Muscle layer of duodenum (tissue), 2 donors: ENCODE results near the gene SNCA.

ENCODE experiments used
- H3K27ac ChIP-seq: one replicate; pipeline ENCODE4 v1.7.0; 2013; ENCODE audit warnings: mild to moderate bottlenecking, low read length
- H3K27me3 ChIP-seq: one replicate; pipeline ENCODE4 v1.7.0; 2013; ENCODE audit warnings: low read depth, mild to moderate bottlenecking, control low read depth, low read length
- H3K36me3 ChIP-seq, 2 donors: one replicate each; pipeline ENCODE4 v1.7.0; 2013; ENCODE audit warnings: low read length in 2 of 2, control low read depth in 1 of 2, mild to moderate bottlenecking in 1 of 2; ENCODE audit not compliant: insufficient read depth in 2 of 2, control insufficient read depth in 1 of 2
- H3K4me1 ChIP-seq, 2 donors: one replicate each; pipeline ENCODE4 v1.7.0; 2013; ENCODE audit warnings: low read length in 2 of 2, mild to moderate bottlenecking in 2 of 2, control low read depth in 1 of 2, moderate library complexity in 1 of 2; ENCODE audit not compliant: insufficient read depth in 2 of 2, control insufficient read depth in 1 of 2
- H3K4me3 ChIP-seq, 2 donors: one replicate each; pipeline ENCODE4 v1.7.0; 2013; ENCODE audit warnings: low read length in 2 of 2, low read depth in 1 of 2, mild to moderate bottlenecking in 1 of 2
- H3K9me3 ChIP-seq, 2 donors: one replicate each; pipeline ENCODE4 v1.7.0; 2013; ENCODE audit warnings: low read length in 2 of 2, control low read depth in 1 of 2, mild to moderate bottlenecking in 1 of 2; ENCODE audit not compliant: control insufficient read depth in 1 of 2
- donor health status: healthy.

Gene SNCA

DNA sequence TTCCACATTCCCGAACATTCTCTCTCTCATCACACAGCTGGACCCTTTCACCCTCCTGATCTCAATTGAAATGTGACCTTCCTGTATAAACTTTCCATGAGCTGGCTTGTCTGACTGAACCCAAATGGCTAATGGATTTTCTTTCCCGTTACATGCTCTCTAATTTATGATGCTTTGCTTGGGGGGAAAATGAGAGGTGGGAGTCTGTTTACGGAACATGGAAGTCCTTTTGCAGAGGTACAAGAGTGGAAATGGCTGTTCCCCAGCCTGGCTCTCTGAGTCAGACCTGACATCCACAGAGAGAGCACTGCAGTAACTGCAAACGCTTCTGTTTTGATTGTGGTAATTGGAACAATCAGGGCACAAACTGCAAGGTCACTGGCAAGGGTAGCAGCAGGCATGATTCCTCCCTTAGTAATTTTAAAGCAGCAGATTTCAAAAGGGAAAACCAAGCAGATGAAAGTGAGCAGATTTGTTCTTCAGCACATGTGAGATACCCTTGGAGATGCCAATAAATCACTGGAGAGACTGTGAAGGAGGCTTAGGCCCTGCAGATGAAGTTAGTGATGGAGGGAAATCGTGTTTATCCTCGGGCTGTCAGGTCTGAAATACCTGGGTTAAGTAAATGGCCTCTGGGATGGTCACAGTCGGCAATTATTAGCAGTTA is 83.9 kb downstream of the SNCA start:
- peak overlapping the region; percentile 37 for H3K27ac ChIP-seq
- no peaks in the 10 kb centered on the region for H3K36me3 ChIP-seq
- H3K27me3 ChIP-seq, result no peaks in the 10 kb centered on the region
- H3K4me1 ChIP-seq, result peaks cover 0 to 18% of the 10 kb centered on the region in 2 donors
- no peak overlapping the region for H3K4me3 ChIP-seq
- H3K9me3 ChIP-seq, result no peaks in the 10 kb centered on the region

DNA sequence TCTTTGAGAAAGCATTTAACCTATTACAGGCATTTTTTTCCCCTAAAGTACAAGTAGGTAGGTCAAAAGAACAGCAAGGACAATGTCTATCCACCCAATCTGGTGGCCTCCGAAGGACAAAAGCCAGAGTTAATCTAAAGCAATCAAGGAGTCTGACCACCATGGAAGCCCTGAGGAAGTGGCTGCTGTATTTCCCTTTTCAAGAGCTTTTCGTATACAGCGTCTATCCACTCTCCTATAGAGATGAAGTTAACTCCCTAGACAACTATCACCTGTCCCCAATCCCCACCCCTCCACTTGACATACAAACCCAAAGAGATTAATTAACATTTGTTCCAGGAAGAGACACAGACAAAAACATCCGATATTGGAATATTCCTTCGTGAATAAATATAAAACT is 85.5 kb downstream of the SNCA start:
- Histone ChIP-seq H3K27me3 (no peaks in the 10 kb centered on the region), H3K27ac (no peak overlapping the region), H3K4me1 (peaks cover 0 to 14% of the 10 kb centered on the region in 2 donors), H3K36me3 (no peaks in the 10 kb centered on the region), H3K9me3 (no peaks in the 10 kb centered on the region), H3K4me3 (no peak overlapping the region)

GRCh38 chr4:89746377-89746776 is 90.6 kb downstream of the SNCA start:
- Histone ChIP-seq H3K4me3 (no peak overlapping the region), H3K4me1 (no peaks in the 10 kb centered on the region), H3K27ac (no peak overlapping the region), H3K27me3 (no peaks in the 10 kb centered on the region), H3K36me3 (no peaks in the 10 kb centered on the region), H3K9me3 (no peaks in the 10 kb centered on the region)

DNA sequence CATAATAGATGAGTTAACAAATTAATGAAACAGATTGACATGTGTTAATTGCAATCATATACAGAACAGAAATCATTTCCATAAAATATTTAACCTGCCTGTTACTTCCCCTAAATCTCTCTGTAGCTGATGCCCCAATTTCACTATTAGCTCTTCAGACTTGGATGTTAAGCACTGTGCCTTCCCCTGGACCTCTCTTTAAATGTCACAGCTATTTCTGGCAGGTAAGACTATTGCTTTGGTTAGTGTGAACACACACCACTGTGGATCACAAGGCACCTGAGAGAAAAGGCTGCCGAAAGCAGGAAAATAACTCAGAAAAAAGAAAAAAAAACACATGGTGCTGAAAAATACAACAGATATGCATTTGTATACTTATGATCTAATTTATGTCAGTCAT is 91.3 kb downstream of the SNCA start:
- Histone ChIP-seq H3K9me3 (no peaks in the 10 kb centered on the region), H3K36me3 (no peaks in the 10 kb centered on the region), H3K4me1 (no peaks in the 10 kb centered on the region), H3K27me3 (no peaks in the 10 kb centered on the region), H3K27ac (no peak overlapping the region), H3K4me3 (no peak overlapping the region)

- Histone ChIP-seq H3K36me3 (no peaks in the 10 kb centered on the region), H3K4me1 (no peaks in the 10 kb centered on the region), H3K9me3 (no peaks in the 10 kb centered on the region), H3K27me3 (no peaks in the 10 kb centered on the region), H3K4me3 (no peak overlapping the region), H3K27ac (no peak overlapping the region)
Observed at GRCh38 chr4:89744914-89745313, 92.0 kb downstream of the SNCA start.

DNA sequence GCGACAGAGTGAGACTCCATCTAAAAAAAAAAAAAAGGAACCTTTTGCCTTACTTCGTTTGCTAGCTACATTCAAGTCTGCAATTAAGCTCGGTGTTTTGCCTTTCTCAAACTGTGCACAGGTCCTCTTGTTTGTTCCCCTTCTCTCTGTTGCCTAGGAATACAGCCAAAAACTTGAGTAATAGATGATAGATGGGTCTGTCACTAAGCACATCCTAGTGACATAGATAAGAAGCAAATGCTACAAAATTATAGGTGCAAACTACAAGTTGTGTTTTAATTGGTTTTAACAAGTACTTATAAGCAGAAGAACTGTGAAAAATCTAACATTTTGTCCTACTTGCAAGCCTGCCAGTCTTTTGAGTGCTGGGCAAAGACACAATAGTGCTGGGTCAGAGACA is 95.2 kb downstream of the SNCA start:
- H3K9me3 ChIP-seq, result no peaks in the 10 kb centered on the region
- no peak overlapping the region for H3K27ac ChIP-seq
- no peaks in the 10 kb centered on the region for H3K27me3 ChIP-seq
- H3K4me1 ChIP-seq, result no peaks in the 10 kb centered on the region
- no peak overlapping the region for H3K4me3 ChIP-seq
- H3K36me3 ChIP-seq, result no peaks in the 10 kb centered on the region

DNA sequence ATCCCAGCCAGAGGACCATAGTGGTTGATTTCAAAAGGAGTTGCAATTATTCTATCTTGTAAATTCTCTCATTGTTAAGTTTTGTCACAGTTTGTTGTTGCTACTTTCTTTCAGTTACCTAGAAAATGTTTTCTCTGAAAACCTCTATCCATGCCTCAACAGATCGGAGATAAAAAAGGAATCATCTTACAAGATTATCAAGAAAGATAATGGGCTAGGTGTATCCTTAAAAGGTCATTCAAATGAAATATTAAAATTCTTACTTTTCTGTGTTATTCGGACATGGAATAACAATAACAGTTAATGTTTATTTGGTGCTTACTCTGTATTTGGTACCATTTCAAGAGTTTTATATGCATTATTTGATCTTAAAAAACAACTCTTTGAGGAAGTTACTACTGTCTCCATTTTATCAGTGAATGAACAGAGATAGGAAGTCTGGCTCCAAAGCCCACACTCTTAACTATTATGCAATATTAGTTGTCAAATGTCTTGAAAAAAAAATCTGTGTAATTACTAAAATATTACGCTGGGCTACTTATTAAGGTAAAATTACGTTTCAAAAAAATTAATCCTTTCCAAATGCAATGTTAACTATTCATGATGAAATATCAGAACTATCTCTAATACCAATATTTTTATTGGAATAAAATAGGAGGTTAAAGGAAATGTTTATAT is 97.5 kb downstream of the SNCA start:
- Histone ChIP-seq H3K27me3 (no peaks in the 10 kb centered on the region), H3K4me3 (no peak overlapping the region), H3K9me3 (no peaks in the 10 kb centered on the region), H3K27ac (no peak overlapping the region), H3K36me3 (no peaks in the 10 kb centered on the region), H3K4me1 (no peaks in the 10 kb centered on the region)

DNA sequence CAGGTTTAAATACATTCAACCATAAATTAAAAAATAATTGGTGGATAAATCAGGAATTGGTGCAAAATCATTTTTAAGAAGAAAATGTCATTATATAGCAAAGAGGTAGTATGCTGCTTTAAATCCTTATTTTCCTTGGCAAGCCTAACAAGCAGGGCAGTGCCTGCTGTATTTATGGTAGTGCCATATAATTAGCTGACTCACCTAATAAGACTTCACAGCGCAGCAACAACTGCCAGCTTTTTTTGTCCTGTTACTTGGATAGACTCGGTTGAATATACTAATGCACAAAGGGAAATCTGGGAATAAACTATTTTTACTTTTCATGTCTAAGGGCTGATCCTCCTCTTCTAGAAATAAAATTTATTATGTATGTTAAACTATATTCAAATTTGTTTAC is 99.1 kb downstream of the SNCA start:
- no peaks in the 10 kb centered on the region for H3K36me3 ChIP-seq
- H3K27ac ChIP-seq, result no peak overlapping the region
- no peaks in the 10 kb centered on the region for H3K9me3 ChIP-seq
- no peak overlapping the region for H3K4me3 ChIP-seq
- H3K4me1 ChIP-seq, result no peaks in the 10 kb centered on the region
- no peaks in the 10 kb centered on the region for H3K27me3 ChIP-seq

- H3K4me1 ChIP-seq, result no peaks in the 10 kb centered on the region
- no peaks in the 10 kb centered on the region for H3K36me3 ChIP-seq
- no peak overlapping the region for H3K27ac ChIP-seq
- H3K27me3 ChIP-seq, result no peaks in the 10 kb centered on the region
- H3K9me3 ChIP-seq, result no peaks in the 10 kb centered on the region
- H3K4me3 ChIP-seq, result no peak overlapping the region
Observed at GRCh38 chr4:89733946-89734345, 103.0 kb downstream of the SNCA start.

GRCh38 chr4:89727238-89727637 is 109.7 kb downstream of the SNCA start:
- no peaks in the 10 kb centered on the region for H3K4me1 ChIP-seq
- H3K27ac ChIP-seq, result no peak overlapping the region
- H3K4me3 ChIP-seq, result no peak overlapping the region
- H3K36me3 ChIP-seq, result no peaks in the 10 kb centered on the region
- H3K27me3 ChIP-seq, result no peaks in the 10 kb centered on the region
- H3K9me3 ChIP-seq, result no peaks in the 10 kb centered on the region

DNA sequence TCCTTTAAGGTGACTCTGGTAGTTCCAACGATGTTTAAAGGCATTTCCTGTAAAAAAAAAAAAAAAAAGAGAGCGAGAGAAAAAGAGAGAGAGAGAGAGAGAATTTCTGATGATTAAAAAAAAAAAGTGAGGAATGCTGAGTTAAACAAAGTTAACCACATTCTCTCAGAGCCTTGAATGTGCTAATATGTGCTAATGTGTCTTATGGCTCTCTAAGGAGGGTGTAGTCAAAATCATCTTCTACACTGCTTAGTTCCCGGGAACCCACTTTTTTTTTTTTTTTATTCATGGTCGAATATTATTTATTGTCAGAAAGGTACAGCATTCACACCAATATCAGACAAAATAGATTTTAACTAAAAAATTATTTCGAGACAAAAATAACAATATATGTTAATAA is 111.7 kb downstream of the SNCA start:
- no peaks in the 10 kb centered on the region for H3K4me1 ChIP-seq
- H3K27ac ChIP-seq, result no peak overlapping the region
- H3K4me3 ChIP-seq, result no peak overlapping the region
- H3K27me3 ChIP-seq, result no peaks in the 10 kb centered on the region
- no peaks in the 10 kb centered on the region for H3K36me3 ChIP-seq
- no peaks in the 10 kb centered on the region for H3K9me3 ChIP-seq

- no peaks in the 10 kb centered on the region for H3K36me3 ChIP-seq
- H3K27me3 ChIP-seq, result no peaks in the 10 kb centered on the region
- no peaks in the 10 kb centered on the region for H3K4me1 ChIP-seq
- H3K9me3 ChIP-seq, result no peaks in the 10 kb centered on the region
- H3K27ac ChIP-seq, result no peak overlapping the region
- H3K4me3 ChIP-seq, result no peak overlapping the region
Observed at GRCh38 chr4:89724716-89725115, 112.2 kb downstream of the SNCA start.
